Retinal pigment epithelial cell (primary cell): ENCODE data around the gene LIPC.

ENCODE experiments used
- DNase-seq: peaks from one replicate; pipeline ENCODE4 v3.0.0-alpha.2; 2010; ENCODE audit warnings: low read depth
- H3K4me3 ChIP-seq: 2 replicates; pipeline ENCODE4 v1.5.1; 2011; ENCODE audit warnings: mild to moderate bottlenecking, low read length, control low read depth, moderate library complexity
- TF ChIP-seq, protein P1 (sequence below): conservative IDR thresholded peaks from 2 replicates; pipeline ENCODE4 v1.5.1; 2011; ENCODE audit warnings: low read depth, low read length, control low read depth, inconsistent platforms

LIPC gene

GRCh38 chr15:58501006-58501405 is 69.2 kb downstream of the LIPC start:
- no peak for DNase-seq
- no peak overlapping the region for H3K4me3 ChIP-seq
- TF ChIP-seq, protein P1, sequence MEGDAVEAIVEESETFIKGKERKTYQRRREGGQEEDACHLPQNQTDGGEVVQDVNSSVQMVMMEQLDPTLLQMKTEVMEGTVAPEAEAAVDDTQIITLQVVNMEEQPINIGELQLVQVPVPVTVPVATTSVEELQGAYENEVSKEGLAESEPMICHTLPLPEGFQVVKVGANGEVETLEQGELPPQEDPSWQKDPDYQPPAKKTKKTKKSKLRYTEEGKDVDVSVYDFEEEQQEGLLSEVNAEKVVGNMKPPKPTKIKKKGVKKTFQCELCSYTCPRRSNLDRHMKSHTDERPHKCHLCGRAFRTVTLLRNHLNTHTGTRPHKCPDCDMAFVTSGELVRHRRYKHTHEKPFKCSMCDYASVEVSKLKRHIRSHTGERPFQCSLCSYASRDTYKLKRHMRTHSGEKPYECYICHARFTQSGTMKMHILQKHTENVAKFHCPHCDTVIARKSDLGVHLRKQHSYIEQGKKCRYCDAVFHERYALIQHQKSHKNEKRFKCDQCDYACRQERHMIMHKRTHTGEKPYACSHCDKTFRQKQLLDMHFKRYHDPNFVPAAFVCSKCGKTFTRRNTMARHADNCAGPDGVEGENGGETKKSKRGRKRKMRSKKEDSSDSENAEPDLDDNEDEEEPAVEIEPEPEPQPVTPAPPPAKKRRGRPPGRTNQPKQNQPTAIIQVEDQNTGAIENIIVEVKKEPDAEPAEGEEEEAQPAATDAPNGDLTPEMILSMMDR: no peak

- H3K4me3 ChIP-seq: no peak overlapping the region
- TF ChIP-seq, protein P1: no peak
- no peak for DNase-seq
These were observed 69.9 kb downstream of the LIPC start for GRCh38 chr15:58501636-58502188.

- TF ChIP-seq, protein P1: no peak
- H3K4me3 ChIP-seq: no peak overlapping the region
- no peak for DNase-seq
These were observed 71.6 kb downstream of the LIPC start for GRCh38 chr15:58503139-58504027.

DNA sequence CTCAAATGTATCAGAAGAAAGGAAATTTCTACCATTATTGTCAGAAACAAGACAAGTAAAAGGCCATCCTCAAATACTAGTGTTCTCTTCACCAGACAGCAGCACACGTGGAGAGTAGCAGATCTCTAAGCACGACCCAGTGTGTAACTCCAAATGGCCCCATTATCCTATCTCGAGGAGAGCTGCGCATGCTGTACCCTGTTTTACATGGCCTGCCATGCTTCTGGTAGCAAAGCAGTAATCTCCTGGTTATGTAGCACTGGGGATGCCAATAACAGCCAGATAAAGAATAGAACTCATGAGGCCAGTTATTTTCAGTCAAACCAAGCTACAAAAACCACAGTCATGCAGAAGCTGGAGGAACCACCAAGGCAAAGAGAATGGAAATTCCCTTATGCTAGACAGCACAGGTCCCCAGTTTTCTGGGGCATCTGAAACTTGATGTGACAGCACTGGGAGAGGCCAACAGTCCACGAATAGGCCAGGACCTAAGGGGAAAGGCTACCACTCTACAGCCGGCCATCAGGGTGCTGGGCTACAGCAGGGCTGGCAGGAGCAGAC is 73.0 kb downstream of the LIPC start:
- no peak overlapping the region for H3K4me3 ChIP-seq
- DNase-seq: no peak
- TF ChIP-seq, protein P1: no peak

DNA sequence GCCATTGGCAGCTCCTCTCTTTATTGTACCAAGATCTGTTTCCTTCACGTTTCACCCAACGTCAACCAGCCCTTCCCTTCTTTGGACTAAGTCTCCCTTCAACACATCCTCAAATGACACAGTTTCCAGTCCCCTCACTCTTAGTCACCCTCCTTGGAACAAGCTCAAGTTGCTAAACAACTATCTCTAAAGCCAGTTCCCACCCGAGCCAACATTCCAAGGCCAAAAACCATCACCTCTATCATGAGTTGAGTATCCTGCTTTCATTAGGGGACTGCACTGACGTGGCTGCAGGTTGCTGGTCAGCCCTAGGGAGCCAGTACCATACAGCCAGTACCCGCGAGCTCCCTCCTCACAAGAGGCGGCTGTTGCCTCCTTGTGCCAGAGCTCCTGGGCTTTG is 73.8 kb downstream of the LIPC start:
- H3K4me3 ChIP-seq: no peak overlapping the region
- no peak for DNase-seq
- TF ChIP-seq, protein P1: no peak

- no peak for DNase-seq
- no peak overlapping the region for H3K4me3 ChIP-seq
- TF ChIP-seq, protein P1: no peak
These were observed 74.3 kb downstream of the LIPC start for GRCh38 chr15:58506064-58506490.
